GM12872 (cell line): ENCODE data around the gene VRK2.

Experiments used
- CTCF ChIP-seq: IDR thresholded peaks from 3 replicates; pipeline ENCODE4 v1.5.1; 2011; ENCODE audit warnings: low read depth, mild to moderate bottlenecking, low read length, moderate library complexity; ENCODE audit not compliant: insufficient read depth

VRK2 gene

DNA sequence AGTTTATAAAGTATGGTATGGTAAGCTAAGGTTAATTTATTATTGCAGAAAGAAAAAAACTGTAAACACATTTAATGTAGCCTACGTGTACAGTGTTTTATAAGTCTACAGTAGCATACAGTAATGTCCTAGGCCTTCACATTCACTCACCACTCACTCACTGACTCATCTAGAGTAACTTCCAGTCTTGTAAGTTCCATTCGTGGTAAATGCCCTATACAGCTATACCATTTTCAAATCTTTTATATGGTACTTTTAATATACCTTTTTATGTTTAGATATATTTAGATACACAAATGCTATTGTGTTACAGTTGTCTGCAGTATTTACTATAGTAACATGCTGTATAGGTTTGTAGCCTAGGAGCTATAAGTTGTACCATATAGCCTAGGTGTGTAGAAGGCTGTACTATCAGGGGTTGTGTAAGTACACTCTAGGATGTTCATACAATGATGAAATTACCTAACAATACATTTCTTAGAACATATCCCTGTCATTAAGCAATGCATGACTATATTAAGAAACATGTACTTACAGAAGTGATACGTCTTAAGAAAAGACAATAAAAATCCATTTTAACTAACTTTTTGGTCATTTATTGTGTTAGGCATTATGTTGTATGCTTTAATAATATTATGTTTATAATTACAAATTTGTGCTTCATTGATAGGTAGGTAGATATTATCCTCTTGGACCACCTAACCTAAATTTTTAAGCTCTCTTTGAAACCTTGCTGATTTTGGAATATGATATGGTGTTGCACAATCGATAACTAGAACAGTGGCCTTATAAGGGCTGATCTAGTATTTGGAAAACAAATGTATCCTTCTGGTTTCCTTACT is 51.9 kb downstream of the VRK2 start:
- TF ChIP-seq CTCF: no peak

- no peak for TF ChIP-seq CTCF
Observed at GRCh38 chr2:58099096-58099769, 52.6 kb downstream of the VRK2 start.

GRCh38 chr2:58101500-58101899 is 54.9 kb downstream of the VRK2 start:
- no peak for TF ChIP-seq CTCF

GRCh38 chr2:58106896-58107295 is 60.3 kb downstream of the VRK2 start:
- TF ChIP-seq CTCF: no peak

- TF ChIP-seq CTCF: no peak
Observed at GRCh38 chr2:58107803-58108710, 61.5 kb downstream of the VRK2 start.

- no peak for TF ChIP-seq CTCF
Observed at GRCh38 chr2:58109481-58109880, 62.9 kb downstream of the VRK2 start.

- 0 out of 3 replicates have a peak, but pooled peaks have one; percentile 14 for TF ChIP-seq CTCF
Observed at GRCh38 chr2:58110765-58111164, 64.2 kb downstream of the VRK2 start.
